ENCODE results near the gene CAP2.

CAP2 gene

DNA sequence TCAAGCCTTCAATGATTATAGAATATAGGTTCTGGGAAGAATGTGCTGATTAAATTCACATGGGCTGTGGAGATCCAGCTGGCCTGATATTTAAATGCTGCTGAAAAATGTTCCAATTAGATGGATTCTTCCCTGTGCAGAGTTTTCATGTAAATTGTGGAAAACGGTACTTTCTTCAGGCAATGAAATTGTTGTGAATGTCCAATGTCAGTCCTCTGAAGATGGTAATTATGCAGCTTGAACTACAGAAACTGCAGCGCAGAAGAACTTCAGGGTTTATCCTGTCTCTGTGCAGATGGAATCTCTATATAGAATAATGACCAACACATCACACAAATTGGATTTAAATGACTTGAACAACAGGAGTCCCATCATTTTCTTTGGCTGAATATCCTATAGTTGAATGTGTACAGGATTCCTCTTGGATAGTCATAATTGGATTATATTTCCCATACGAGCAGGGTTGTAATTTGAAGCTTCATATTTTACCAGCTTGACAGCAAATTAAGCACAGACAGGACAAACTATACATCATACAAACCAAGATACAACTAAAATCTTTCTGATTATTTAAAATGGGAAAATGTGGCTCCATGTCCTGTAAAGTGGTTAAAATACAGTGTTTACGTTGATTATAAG lies 82.3 kb downstream of the CAP2 start:
- TF ChIP-seq, protein P1, sequence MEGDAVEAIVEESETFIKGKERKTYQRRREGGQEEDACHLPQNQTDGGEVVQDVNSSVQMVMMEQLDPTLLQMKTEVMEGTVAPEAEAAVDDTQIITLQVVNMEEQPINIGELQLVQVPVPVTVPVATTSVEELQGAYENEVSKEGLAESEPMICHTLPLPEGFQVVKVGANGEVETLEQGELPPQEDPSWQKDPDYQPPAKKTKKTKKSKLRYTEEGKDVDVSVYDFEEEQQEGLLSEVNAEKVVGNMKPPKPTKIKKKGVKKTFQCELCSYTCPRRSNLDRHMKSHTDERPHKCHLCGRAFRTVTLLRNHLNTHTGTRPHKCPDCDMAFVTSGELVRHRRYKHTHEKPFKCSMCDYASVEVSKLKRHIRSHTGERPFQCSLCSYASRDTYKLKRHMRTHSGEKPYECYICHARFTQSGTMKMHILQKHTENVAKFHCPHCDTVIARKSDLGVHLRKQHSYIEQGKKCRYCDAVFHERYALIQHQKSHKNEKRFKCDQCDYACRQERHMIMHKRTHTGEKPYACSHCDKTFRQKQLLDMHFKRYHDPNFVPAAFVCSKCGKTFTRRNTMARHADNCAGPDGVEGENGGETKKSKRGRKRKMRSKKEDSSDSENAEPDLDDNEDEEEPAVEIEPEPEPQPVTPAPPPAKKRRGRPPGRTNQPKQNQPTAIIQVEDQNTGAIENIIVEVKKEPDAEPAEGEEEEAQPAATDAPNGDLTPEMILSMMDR (IDR thresholded peaks at IDR 0.05; ENCODE audit: insufficient read depth, low read length, poor library complexity, severe bottlenecking), result no peak
- Histone ChIP-seq H3K36me3 (ENCODE audit: control insufficient read depth, insufficient read depth, low read length) (no peaks in the 10 kb centered on the region), H3K27me3 (replicated peaks; ENCODE audit: control insufficient read depth, insufficient read depth, low read length) (no peaks in the 10 kb centered on the region; the same call in 1 of the 2 replicates), H3K4me3 (replicated peaks; ENCODE audit: low read depth, low read length) (no peak overlapping the region)
- no peak for DNase-seq (ENCODE audit: extremely low read depth, insufficient read length)

DNA sequence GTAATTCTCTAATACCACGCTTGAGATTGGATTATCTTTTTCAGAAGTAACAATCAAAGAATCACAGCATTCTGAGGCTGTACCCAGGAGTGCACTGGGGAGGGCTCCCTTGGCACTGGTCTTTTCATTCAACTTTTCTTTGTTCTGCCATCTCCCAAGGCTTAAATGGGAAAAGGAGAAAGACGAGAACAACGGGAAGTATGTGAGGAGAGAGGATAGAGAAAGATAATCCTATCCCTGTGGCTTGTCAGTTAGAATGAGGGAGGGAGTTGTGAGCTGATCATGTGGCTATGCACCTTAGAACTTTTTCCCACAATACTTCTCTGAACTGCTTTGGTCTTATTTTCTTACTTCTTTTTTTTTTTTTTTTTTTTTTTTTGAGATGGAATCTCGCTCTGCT lies 83.1 kb downstream of the CAP2 start:
- TF ChIP-seq, protein P1 (IDR thresholded peaks at IDR 0.05; ENCODE audit: insufficient read depth, low read length, poor library complexity, severe bottlenecking), result no peak
- Histone ChIP-seq H3K4me3 (replicated peaks; ENCODE audit: low read depth, low read length) (no peak overlapping the region), H3K36me3 (ENCODE audit: control insufficient read depth, insufficient read depth, low read length) (no peaks in the 10 kb centered on the region), H3K27me3 (replicated peaks; ENCODE audit: control insufficient read depth, insufficient read depth, low read length) (no peaks in the 10 kb centered on the region; the same call in 1 of the 2 replicates)
- no peak for DNase-seq (ENCODE audit: extremely low read depth, insufficient read length)

DNA sequence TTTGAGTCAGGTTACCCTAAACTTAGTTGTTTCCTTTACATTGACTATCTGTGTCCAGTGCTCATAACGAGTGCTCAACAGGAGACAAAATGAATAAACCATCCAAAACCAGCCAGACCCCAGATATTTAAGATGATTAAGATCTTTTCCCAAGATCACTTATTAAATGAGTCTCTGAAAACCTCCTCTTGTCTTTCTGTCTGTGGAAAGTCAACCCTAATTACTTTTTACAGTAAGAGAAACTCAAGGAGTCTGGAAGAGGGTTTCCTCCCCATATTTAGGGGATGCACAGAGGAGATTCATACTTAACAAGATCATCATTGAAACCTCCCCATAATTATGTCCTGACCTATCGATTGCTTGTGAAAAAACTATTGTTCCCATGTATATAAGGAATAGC lies 84.0 kb downstream of the CAP2 start:
- H3K27me3 ChIP-seq (replicated peaks; ENCODE audit: control insufficient read depth, insufficient read depth, low read length), result no peaks in the 10 kb centered on the region; the same call in 1 of the 2 replicates
- TF ChIP-seq, protein P1 (IDR thresholded peaks at IDR 0.05; ENCODE audit: insufficient read depth, low read length, poor library complexity, severe bottlenecking), result no peak

DNA sequence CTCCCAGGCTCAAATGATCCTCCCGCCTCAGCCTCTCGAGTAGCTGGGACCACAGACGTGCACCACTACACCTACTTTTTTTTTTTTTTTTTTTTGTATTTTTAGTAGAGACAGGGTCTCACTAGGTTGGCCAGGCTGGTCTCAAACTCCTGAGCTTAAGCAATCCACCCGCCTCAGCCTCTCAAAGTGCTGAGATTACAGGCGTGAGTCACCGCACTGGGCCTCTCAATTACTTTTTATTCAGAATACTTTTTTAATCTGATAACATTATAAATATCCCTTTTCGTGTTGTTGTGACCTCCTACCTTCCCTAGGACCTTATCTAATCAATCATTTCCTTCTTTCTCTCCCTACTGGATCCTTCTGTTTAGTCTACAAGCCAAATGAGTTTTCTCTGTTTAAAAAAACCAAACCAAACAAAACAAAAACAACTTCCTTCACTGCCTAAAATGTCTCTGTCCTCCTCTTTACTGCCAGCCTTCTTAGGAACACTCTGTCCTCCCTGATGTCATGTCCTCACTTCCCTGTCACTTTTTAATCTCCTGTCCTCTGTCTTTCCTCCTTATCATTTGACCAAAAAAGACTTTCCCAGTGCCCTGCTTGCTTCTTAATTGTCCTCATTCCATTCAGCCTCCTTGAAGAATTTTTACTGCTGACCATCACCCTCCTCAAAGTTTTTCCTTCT lies 85.0 kb downstream of the CAP2 start:
- DNase-seq (ENCODE audit: extremely low read depth, insufficient read length), result no peak
- TF ChIP-seq, protein P1 (IDR thresholded peaks at IDR 0.05; ENCODE audit: insufficient read depth, low read length, poor library complexity, severe bottlenecking), result no peak
- no peak overlapping the region for H3K4me3 ChIP-seq (replicated peaks; ENCODE audit: low read depth, low read length)
- no peaks in the 10 kb centered on the region for H3K36me3 ChIP-seq (ENCODE audit: control insufficient read depth, insufficient read depth, low read length)
- no peaks in the 10 kb centered on the region; the same call in 1 of the 2 replicates for H3K27me3 ChIP-seq (replicated peaks; ENCODE audit: control insufficient read depth, insufficient read depth, low read length)

More for the DNA sequence above, 84.0 kb downstream of the CAP2 start:
- DNase-seq (ENCODE audit: extremely low read depth, insufficient read length), result no peak
- Histone ChIP-seq H3K36me3 (ENCODE audit: control insufficient read depth, insufficient read depth, low read length) (no peaks in the 10 kb centered on the region), H3K4me3 (replicated peaks; ENCODE audit: low read depth, low read length) (no peak overlapping the region)

DNA sequence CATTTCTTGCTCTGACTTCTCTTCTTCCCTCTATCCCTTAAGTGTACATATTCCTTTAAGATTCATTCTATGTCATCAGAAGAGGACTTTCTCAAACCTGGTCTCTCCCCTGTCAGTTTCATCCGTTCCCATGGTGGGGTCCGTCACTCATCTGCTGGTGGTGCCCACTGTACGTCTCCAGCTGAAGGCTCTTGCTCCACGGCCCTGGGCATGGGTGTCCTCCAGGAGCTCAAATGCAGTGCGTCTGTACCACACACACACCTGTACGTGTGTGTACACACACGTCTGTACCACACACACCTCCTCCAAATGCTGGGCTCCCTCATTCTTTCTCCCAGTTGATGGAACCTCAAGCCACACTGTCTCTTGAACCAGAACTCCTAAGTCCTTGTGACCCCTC lies 85.6 kb downstream of the CAP2 start:
- Histone ChIP-seq H3K27me3 (replicated peaks; ENCODE audit: control insufficient read depth, insufficient read depth, low read length) (no peaks in the 10 kb centered on the region; the same call in 1 of the 2 replicates), H3K4me3 (replicated peaks; ENCODE audit: low read depth, low read length) (no peak overlapping the region), H3K36me3 (ENCODE audit: control insufficient read depth, insufficient read depth, low read length) (no peaks in the 10 kb centered on the region)
- DNase-seq (ENCODE audit: extremely low read depth, insufficient read length), result no peak
- TF ChIP-seq, protein P1 (IDR thresholded peaks at IDR 0.05; ENCODE audit: insufficient read depth, low read length, poor library complexity, severe bottlenecking), result no peak
